ENCODE data around the gene NOD1.

- no peak for TF ChIP-seq CTCF (conservative IDR thresholded peaks at IDR 0.05)
- no peak for TF ChIP-seq ZFX (IDR thresholded peaks at IDR 0.05)
These were observed 877 bp upstream of the NOD1 start for GRCh38 chr7:30479202-30480120.
